NCI-H748 (cell line): ENCODE measurements around the gene LRRC25.

Experiments used
- DNase-seq: peaks from one replicate; lab custom pipeline; 2025; ENCODE audit not compliant: unreplicated experiment; lab: John Stamatoyannopoulos, UW

Gene LRRC25

GRCh38 chr19:18397242-18398202 lies at the start of gene LRRC25:
Gene LRRC25 (minus strand): TSS chr19:18397622. CDS start chr19:18396963, 659 bp downstream.
- DNase-seq = no peak

GRCh38 chr19:18446811-18447359 lies 49.5 kb upstream of the LRRC25 start:
- DNase-seq = no peak

DNA sequence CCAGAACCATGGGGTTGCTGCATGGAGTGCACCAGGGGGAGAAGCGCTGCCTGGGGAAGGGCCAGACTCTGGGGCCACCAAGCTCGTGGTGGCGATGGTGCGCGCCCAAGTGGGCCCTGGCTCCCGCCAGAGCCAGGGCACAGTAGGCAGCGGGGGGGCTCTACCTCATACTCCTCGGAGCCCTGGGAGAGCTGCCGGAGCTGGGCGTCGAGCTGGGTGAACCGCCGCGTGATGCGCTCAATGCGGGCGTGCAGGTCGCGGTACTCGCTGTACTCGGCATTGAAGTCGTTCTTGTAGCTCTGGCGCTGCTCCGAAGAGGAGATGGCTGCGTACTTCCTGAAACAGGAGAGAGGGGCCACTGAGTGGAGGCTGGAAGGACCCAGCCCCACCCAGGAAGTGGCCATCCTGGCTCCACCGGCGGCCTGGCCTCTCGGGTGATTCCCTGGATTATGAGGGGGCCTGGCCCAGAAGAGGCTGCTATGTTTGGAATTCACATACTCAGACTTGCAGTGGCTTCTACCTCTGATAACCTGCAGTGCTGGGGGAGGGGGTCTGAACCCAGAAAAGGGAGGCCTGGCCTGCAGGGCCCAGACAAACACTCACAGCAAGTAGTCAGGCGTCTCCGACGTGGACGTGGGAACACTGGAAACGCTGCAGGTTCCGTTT lies 48.9 kb upstream of the LRRC25 start:
- DNase-seq = no peak

GRCh38 chr19:18445262-18445948 lies 48.0 kb upstream of the LRRC25 start:
- no peak for DNase-seq

- DNase-seq = no peak
Measured at GRCh38 chr19:18444513-18444912, 47.1 kb upstream of the LRRC25 start.

DNA sequence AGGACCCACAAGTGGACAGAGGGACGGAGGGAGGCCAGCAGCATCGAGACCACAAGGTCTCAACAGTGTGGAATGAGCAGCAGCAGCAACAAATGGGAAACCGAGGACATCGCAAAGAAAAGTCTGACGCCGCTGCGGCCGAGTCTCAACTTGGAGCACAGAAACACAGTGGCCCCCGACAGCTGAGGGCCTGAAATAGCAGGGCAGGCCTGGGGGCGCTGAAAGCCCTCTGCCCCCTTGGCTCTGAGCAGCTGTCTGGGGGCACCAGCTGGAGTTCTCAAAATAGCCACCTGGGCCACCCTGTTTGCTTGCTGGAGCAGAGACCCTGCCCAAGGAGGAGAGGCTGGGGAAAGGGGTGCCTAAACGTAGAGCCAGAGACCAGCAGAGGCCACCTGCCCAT lies 46.4 kb upstream of the LRRC25 start:
- DNase-seq = no peak

- DNase-seq = no peak
Measured at GRCh38 chr19:18443406-18443805, 46.0 kb upstream of the LRRC25 start.

GRCh38 chr19:18442941-18443340 lies 45.5 kb upstream of the LRRC25 start:
- DNase-seq = no peak

DNA sequence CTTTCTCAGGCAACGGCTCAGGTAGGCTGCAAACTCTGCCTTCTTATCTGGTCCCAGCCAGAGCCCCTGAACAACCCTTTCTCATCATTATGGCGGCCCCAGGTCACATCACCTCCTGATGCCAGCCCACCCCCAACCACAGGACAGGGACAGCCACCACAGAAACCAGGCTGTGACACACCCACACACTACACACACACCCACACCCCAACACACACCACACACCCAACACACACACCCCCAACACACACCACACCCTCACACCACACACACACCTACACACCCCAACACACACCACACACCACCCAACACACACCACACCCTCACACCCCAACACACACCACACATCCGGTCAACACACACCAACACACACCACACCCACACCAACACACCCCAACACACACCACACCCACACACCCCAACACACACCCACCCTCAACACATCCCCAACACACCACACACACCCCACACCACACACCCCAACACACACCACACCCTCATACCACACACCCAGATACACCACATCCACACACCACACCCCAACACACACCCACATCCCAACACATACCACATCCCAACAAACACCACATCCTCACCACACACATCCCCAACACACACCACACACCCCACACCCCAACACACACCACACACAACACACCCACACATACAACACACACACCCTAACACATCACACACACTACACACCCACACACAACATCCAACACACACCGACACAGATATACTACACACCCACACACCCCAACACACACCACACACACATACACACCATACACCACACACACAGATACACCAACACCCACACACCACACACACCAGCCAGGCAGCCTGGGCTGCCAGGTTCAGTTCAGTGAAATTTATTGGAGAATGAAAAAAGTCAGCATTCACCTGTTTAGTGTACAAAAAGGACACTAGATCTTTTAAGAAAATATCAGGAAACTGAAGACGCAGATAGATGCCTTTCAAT lies 44.7 kb upstream of the LRRC25 start:
- DNase-seq = no peak

DNA sequence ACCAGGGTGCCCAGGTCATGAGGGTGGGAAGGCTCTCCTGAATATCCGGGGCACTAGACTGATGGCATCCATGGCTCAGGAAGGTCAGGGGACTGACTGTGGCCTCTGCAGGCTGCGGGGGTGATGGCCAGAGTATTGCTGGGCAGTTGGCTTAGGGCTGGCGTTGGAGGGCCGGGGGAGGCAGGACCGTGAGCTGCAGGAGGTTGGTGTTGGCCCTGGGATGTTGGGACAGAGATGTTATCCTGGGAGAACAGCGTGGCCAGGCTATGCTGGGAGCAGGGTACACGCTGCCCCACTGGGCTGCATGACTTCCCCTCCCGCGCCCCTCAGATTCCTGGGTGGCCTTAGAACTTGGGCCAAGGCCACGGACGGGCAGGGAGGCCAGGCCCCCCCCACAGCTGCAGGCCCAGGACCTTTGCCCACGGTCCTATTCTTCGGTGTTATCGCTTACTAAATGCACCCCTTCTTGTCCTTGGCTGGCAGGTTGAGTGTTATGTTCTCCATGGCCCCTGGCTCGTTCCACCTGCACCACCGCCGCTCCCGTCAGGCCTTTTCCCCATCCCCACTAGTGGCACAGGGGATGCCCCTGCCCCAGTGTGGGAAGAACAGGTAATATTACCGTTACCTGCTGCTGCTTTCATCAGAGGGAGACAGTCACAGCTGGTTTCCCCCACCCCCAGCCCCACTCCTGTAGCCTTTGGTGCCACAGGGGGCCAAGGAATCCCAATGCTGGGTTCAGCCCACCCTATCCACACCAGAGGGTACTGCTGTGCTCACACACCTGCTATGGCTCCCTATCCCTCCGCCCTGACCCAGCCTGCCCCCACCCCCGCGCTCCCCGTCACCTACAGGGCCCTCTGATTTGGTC lies 43.7 kb upstream of the LRRC25 start:
- no peak for DNase-seq

- DNase-seq = no peak
Measured at GRCh38 chr19:18440415-18440877, 43.0 kb upstream of the LRRC25 start.

DNA sequence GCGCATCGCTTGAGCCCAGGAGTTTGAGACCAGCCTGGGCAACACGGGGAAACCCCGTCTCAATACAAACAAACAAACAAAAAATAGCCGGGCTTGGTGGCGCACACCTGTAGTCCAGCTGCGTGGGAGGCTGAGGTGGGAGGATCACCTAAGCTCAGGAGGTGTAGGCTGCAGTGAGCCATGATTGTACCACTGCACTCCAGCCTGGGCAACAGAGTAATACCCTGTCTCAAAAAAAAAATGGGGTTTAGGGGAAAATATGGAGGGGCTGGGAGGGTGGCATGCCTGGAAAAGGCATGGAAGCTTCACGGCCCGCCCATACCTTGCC lies 42.5 kb upstream of the LRRC25 start:
- no peak for DNase-seq

DNA sequence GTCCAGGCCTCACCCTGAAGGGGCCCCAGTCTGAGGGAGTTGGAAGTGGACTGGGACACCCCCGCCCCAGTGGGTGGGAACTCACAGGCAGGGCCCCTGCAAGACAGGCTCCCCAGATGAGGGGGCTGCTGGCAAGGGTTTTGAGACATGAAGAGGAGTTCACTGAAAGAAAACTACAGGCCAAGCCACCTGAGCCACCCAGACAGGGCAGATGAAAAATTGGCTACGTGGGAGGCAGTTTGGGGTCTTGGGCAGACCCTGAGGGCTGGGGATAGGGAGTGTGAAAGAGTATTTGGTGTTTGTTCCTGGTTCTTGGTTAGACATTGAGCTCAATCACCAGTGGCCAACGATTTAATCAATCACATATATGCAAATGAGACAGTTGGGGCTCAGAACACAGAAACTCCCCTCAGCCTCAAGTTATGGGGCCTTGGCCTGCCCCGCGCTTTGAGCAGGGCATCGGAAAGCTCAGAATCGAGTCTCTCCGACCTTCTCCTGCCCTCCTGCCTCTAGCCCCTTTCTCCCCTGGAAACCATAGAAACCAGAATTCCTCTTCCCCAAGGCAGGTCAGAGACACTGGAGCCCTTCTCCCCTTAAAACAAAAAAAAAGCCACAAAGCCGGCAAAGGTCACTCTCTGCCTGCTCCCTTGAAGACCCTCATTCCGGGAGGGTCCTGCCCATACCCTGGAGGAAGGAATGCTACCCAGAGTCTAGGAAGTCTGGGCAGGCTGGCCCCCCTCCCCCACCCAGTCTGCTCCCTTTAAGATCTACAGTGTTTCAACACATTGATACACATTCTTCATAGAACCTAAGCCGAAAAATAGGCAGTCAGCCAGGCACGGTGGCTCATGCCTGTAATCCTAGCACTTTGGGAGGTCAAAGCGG lies 41.8 kb upstream of the LRRC25 start:
- no peak for DNase-seq

- DNase-seq = peak; percentile 5
Measured at GRCh38 chr19:18438331-18439024, 41.1 kb upstream of the LRRC25 start.

DNA sequence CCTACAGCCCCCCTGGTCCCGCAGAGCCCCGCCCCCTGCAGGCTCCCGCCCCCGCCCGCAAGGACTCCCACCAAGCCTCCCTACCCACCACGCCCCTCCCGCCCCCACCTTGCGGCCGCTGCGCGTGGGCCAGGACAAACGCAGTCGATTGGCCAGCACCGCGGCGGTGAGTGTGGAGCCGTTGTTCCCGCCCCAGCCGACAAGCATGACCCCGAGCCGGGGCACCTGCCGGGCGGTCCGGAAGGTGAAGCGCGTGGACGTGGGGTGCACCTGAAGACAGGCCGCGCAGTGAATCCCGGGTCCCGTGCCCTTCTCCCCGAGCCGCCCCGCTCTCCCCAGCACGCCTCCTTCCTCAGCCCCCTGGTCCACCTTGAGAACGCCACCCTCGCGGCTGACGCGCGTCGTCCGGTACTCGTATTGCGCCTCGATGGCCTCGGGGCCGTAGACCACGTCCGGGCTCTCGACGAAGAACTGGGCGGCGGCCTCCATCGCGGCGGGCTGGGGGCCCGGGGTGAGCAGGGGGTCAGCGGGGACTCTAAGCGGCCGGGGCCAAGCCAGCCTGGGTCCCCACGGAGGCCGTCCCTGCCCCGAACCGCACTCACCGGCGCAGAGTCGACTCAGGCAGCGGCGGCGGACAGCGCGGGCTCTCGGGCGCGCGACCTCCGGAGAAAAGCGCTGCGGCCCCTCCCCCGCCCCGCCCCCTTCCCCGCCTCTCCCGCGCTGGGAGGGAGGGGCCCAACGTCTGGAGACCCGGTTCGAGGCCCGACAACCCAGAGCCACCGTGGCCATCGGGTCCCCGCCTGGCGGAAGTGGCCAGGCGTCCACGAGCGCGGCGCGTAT lies 40.3 kb upstream of the LRRC25 start, which contains the start of gene ISYNA1:
ISYNA1 (minus strand) TSS at position 643 of the 840 bp plus-strand sequence; CDS start at position 489, 154 bp downstream.
- DNase-seq = peak; percentile 64

GRCh38 chr19:18436671-18437490 lies 39.5 kb upstream of the LRRC25 start:
- peak; percentile 82 for DNase-seq
